WTC11 (cell line): ENCODE data around the gene OR14J1.

ENCODE experiments used
- CBFB ChIP-seq: sonication (generic); formaldehyde crosslinking; IDR thresholded peaks from 2 replicates; pipeline ENCODE4 v1.8.1; 2022; ENCODE audit warnings: mild to moderate bottlenecking, low read depth, missing genetic modification reagents
- CTCF ChIP-seq: fragments of 200-600 bp; IDR thresholded peaks from 2 replicates; pipeline ENCODE4 v1.8.0; 2022; ENCODE audit warnings: antibody characterized with exemption
- FOXK1 ChIP-seq: sonication (generic); formaldehyde crosslinking; IDR thresholded peaks from 2 replicates; pipeline ENCODE4 v1.8.0; 2022; ENCODE audit warnings: mild to moderate bottlenecking, moderate library complexity, missing genetic modification reagents
- ZNF423 ChIP-seq: fragments of 250-450 bp; sonication (Bioruptor Pico); IDR thresholded peaks from 2 replicates; pipeline ENCODE4 v2.1.2; 2022; ENCODE audit warnings: mild to moderate bottlenecking, moderate library complexity

- TF ChIP-seq CTCF = no peak
- no peak for TF ChIP-seq CBFB (CRISPR knock-in tag)
- TF ChIP-seq FOXK1 = no peak
- no peak for TF ChIP-seq ZNF423 (CRISPR knock-in tag)
Observed at GRCh38 chr6:29319931-29320330, 18.4 kb downstream of the OR14J1 start.
